Activated CD8-positive, alpha-beta T cell treated with anti-CD3 and anti-CD28 coated beads, Interleukin-2, amount 10 ng/mL, durations not matched to agents 7 days and 5 days (primary cell): ENCODE results near the gene LGR4. TPM values are rescaled to one million over a fixed set of nuclear protein-coding genes. Genes with fewer than 3 reads are reported as not detected.

Experiments
- ATAC-seq: fragments of 150-1000 bp; cut with Tn5 transposase; one replicate; pipeline ENCODE4 v1.10.0; 2021; ENCODE audit warnings: moderate library complexity
- CTCF ChIA-PET: fragments of 350-600 bp; sonication (Branson Sonifier 250); formaldehyde crosslinking; loops from one replicate; lab custom pipeline; 2021; ENCODE audit warnings: antibody characterized with exemption; lab: Charles Lee
- POLR2A ChIA-PET: fragments of 350-600 bp; sonication (Branson Sonifier 250); formaldehyde crosslinking; loops from one replicate; lab custom pipeline; 2021; ENCODE audit warnings: antibody characterized with exemption; lab: Charles Lee
- DNase-seq: peaks from one replicate; pipeline ENCODE4 v3.0.0-alpha.2; 2020
- H3K27ac Mint-ChIP-seq: one replicate; pipeline ENCODE4 v1.8.0; 2021; ENCODE audit warnings: mild to moderate bottlenecking, mixed read lengths
- H3K27me3 Mint-ChIP-seq: one replicate; pipeline ENCODE4 v1.8.0; 2021; ENCODE audit warnings: low read depth, mixed read lengths
- H3K36me3 Mint-ChIP-seq: one replicate; pipeline ENCODE4 v1.8.0; 2021; ENCODE audit warnings: low read depth, mixed read lengths
- H3K4me1 Mint-ChIP-seq: one replicate; pipeline ENCODE4 v1.8.0; 2021; ENCODE audit warnings: low read depth, mixed read lengths
- H3K4me3 Mint-ChIP-seq: one replicate; pipeline ENCODE4 v1.8.0; 2021; ENCODE audit warnings: mild to moderate bottlenecking, mixed read lengths
- H3K9me3 Mint-ChIP-seq: one replicate; pipeline ENCODE4 v1.8.0; 2022; ENCODE audit warnings: mixed read lengths; ENCODE audit not compliant: insufficient read depth
- total RNA-seq, 2 experiments: library from RNA; stranded (reverse); gene quantifications; one replicate each; pipeline ENCODE4 v1.2.3, GENCODE V29; 2021

The LGR4 gene
- total RNA-seq, 2 experiments from 2014 or later: 0.05 TPM; not detected in 1

GRCh38 chr11:27481992-27482391 is 9.4 kb upstream of the LGR4 start:
- Mint-ChIP-seq H3K36me3 (no peaks in the 10 kb centered on the region), H3K27me3 (no peaks in the 10 kb centered on the region), H3K4me1 (no peaks in the 10 kb centered on the region), H3K4me3 (no peak overlapping the region), H3K9me3 (no peaks in the 10 kb centered on the region), H3K27ac (no peak overlapping the region)
- CTCF ChIA-PET: no interaction called here
- ATAC-seq: no peak
- POLR2A ChIA-PET: no interaction called here
- DNase-seq: no peak

GRCh38 chr11:27477831-27478230 is 5.2 kb upstream of the LGR4 start:
- Mint-ChIP-seq H3K36me3 (no peaks in the 10 kb centered on the region), H3K27ac (no peak overlapping the region), H3K27me3 (peaks cover 17% of the 10 kb centered on the region), H3K9me3 (no peaks in the 10 kb centered on the region), H3K4me1 (peaks cover 4% of the 10 kb centered on the region), H3K4me3 (no peak overlapping the region)
- ChIA-PET CTCF (interaction anchor here (1.0 to 3.1 kb wide), 3 partner anchors 8 to 294 kb away, joined by 3 to 15 read pairs (median 9); no protein-coding TSS in a partner anchor), POLR2A (no interaction called here)
- DNase-seq (no peak), ATAC-seq (no peak)

DNA sequence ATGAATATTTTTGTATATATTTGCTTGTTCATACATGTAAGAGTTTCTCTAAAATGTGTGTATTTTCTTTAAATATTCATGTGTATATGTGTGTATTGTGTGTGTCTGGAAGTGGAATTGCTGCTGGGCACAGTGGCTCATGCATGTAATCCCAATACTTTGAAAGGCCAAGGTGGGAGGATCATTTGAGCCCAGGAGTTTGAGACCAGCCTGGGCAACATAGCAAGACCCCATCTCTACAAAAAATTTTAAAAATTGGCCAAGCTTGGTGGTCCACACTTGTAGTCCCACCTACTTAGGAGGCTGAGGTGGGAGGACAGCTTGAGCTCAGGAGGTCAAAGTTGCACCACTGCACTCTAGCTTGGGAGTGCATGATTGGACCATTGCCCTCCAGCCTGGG is 4.7 kb upstream of the LGR4 start:
- Mint-ChIP-seq H3K4me3 (no peak overlapping the region), H3K36me3 (no peaks in the 10 kb centered on the region), H3K9me3 (no peaks in the 10 kb centered on the region), H3K27ac (no peak overlapping the region), H3K27me3 (peaks cover 22% of the 10 kb centered on the region), H3K4me1 (peaks cover 9% of the 10 kb centered on the region)
- DNase-seq (no peak), ATAC-seq (no peak)
- CTCF ChIA-PET: interaction anchor here (1.0 to 3.1 kb wide), 3 partner anchors 9 to 294 kb away, joined by 3 to 15 read pairs (median 9); no protein-coding TSS in a partner anchor
- POLR2A ChIA-PET: no interaction called here

DNA sequence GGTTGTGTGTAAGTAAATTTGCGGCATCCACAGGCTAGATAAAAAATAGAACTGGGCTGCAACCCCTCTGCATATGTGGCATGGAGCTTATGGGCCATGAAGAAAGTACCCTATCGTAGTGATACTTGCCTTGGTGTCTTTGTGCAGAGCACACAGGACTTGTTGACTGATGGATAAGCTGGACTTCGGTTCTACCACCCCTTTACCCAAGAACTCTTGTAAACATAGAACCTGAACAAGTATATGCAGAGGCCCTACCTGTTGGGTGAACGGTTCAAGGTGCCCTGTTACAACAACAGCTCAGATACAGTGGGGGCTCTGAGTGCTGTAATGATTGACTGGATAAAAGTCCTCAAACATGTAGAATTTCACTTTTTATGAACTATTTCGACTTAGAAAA is 3.0 kb upstream of the LGR4 start:
- POLR2A ChIA-PET: interaction anchor here (0.5 kb wide), 1 partner anchor 9 kb away, joined by 3 read pairs; no protein-coding TSS in a partner anchor
- no peak for ATAC-seq
- Mint-ChIP-seq H3K36me3 (no peaks in the 10 kb centered on the region), H3K9me3 (no peaks in the 10 kb centered on the region), H3K27ac (no peak overlapping the region), H3K4me3 (no peak overlapping the region), H3K27me3 (peaks cover 32% of the 10 kb centered on the region), H3K4me1 (peaks cover 12% of the 10 kb centered on the region)
- CTCF ChIA-PET: interaction anchor here (1.1 to 3.1 kb wide), 4 partner anchors 11 to 292 kb away, joined by 4 to 15 read pairs (median 4); no protein-coding TSS in a partner anchor
- DNase-seq: no peak

- DNase-seq: no peak
Observed at GRCh38 chr11:27473017-27473406, 422 bp upstream of the LGR4 start.

GRCh38 chr11:27471589-27472397 is 797 bp downstream of the LGR4 start:
- Mint-ChIP-seq H3K27me3 (peaks cover 46% of the 10 kb centered on the region), H3K36me3 (no peaks in the 10 kb centered on the region), H3K4me1 (peaks cover 12% of the 10 kb centered on the region), H3K4me3 (peak overlapping the region; percentile 57), H3K9me3 (no peaks in the 10 kb centered on the region), H3K27ac (no peak overlapping the region)
- peak; percentile 24 for DNase-seq
- ChIA-PET CTCF (interaction anchor here (1.1 to 1.4 kb wide), 3 partner anchors 14 to 24 kb away, joined by 3 to 5 read pairs (median 4); no protein-coding TSS in a partner anchor), POLR2A (no interaction called here)
- ATAC-seq: peak; percentile 85

More at GRCh38 chr11:27473017-27473406, 422 bp upstream of the LGR4 start:
- ChIA-PET CTCF (interaction anchor here (1.4 kb wide), 2 partner anchors 14 to 23 kb away, joined by 4 to 5 read pairs; no protein-coding TSS in a partner anchor), POLR2A (no interaction called here)
- H3K27me3 Mint-ChIP-seq: peaks cover 44% of the 10 kb centered on the region
- H3K36me3 Mint-ChIP-seq: no peaks in the 10 kb centered on the region
- no peak for ATAC-seq
- H3K4me3 Mint-ChIP-seq: peak overlapping the region; percentile 18
- no peaks in the 10 kb centered on the region for H3K9me3 Mint-ChIP-seq
- H3K4me1 Mint-ChIP-seq: peaks cover 12% of the 10 kb centered on the region
- H3K27ac Mint-ChIP-seq: no peak overlapping the region

- ChIA-PET CTCF (interaction anchor here (0.8 kb wide), 1 partner anchor 15 kb away, joined by 4 read pairs; no protein-coding TSS in a partner anchor), POLR2A (no interaction called here)
- Mint-ChIP-seq H3K4me3 (no peak overlapping the region), H3K36me3 (no peaks in the 10 kb centered on the region), H3K27ac (no peak overlapping the region), H3K27me3 (peaks cover 49% of the 10 kb centered on the region), H3K9me3 (no peaks in the 10 kb centered on the region), H3K4me1 (peaks cover 12% of the 10 kb centered on the region)
- DNase-seq (no peak), ATAC-seq (no peak)
Observed at GRCh38 chr11:27470826-27471588, 1.6 kb downstream of the LGR4 start.

DNA sequence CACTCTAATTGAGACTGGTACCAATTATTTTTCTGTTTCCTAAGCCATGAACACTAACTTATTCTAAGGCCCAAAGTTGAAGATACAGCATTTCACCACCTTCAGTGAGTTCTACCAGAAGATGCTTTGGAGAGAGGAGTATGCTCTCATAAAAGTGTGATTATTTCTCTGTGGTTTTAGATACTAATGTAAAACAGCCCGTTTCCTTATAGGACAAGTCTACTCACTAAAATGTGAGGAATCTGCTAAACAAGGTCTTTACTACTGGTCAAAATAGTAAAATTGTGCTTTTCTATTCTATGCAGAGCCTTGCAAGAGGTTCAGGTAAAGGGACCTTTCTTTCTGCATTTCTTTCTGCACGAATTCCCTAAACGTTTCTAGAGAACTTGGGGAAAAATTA is 2.4 kb downstream of the LGR4 start:
- Mint-ChIP-seq H3K9me3 (no peaks in the 10 kb centered on the region), H3K27me3 (peaks cover 46% of the 10 kb centered on the region), H3K4me1 (peaks cover 12% of the 10 kb centered on the region), H3K27ac (no peak overlapping the region), H3K4me3 (no peak overlapping the region), H3K36me3 (no peaks in the 10 kb centered on the region)
- DNase-seq: no peak
- ATAC-seq: no peak
- ChIA-PET POLR2A (no interaction called here), CTCF (interaction anchor here (0.6 kb wide), 1 partner anchor 27 kb away, joined by 3 read pairs; no protein-coding TSS in a partner anchor)

DNA sequence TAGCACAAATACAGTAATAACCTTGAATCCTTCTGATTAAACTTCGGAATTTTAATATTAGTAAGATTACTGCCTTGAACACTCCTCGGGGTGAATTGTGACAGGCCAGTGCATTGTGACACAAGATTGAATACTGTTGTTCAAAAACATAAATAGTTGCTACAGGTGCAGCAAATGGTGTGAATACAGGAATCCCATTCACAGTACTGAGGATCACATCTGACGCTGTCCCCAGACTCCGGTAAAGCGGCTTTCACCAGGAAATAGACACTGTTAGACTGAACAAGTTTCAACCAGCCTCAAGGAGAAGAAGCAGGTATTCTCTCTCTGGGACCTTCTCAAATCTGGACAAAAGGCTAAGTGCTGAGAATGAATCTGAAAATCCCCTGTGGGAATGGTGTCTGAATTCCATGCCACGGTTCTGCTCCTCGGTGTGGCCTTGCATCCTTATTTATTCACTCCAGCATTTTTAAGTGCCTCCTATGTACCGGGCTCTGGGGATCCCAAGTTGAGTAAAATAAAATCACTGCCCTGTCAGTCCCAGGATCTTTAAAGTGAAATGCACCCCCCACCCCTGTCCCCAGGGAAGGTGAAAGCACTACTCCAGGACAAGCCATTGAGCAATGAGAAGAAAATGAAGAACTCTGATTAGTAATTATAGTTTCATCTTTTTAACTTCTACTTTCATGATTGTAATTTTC is 3.4 kb downstream of the LGR4 start:
- Mint-ChIP-seq H3K27me3 (peaks cover 46% of the 10 kb centered on the region), H3K27ac (no peak overlapping the region), H3K9me3 (no peaks in the 10 kb centered on the region), H3K36me3 (no peaks in the 10 kb centered on the region), H3K4me1 (peaks cover 12% of the 10 kb centered on the region), H3K4me3 (no peak overlapping the region)
- CTCF ChIA-PET: no interaction called here
- DNase-seq (no peak), ATAC-seq (no peak)
- POLR2A ChIA-PET: interaction anchor here (0.6 kb wide), 1 partner anchor 41 kb away, joined by 3 read pairs; no protein-coding TSS in a partner anchor

- Mint-ChIP-seq H3K27ac (no peak overlapping the region), H3K9me3 (no peaks in the 10 kb centered on the region), H3K36me3 (no peaks in the 10 kb centered on the region), H3K4me3 (no peak overlapping the region), H3K27me3 (peaks cover 41% of the 10 kb centered on the region), H3K4me1 (peaks cover 12% of the 10 kb centered on the region)
- ATAC-seq (no peak), DNase-seq (no peak)
- POLR2A ChIA-PET: no interaction called here
- CTCF ChIA-PET: no interaction called here
Observed at GRCh38 chr11:27468209-27468994, 4.2 kb downstream of the LGR4 start.
